K562 (cell line): ENCODE data around the gene PHF10. TPM values are rescaled to one million over a fixed set of nuclear protein-coding genes. Genes with fewer than 3 reads are reported as not detected.

Source experiments
- ATF2 ChIP-seq: sonication (generic); formaldehyde crosslinking; IDR thresholded peaks from 2 replicates; pipeline ENCODE4 v1.8.1; 2022; ENCODE audit warnings: missing genetic modification reagents
- BRD9 ChIP-seq: fragments of 450-650 bp; IDR thresholded peaks from 2 replicates; pipeline ENCODE4 v1.6.1; 2018; ENCODE audit warnings: low read depth; ENCODE audit not compliant: partially characterized antibody
- CREB3 ChIP-seq: fragments of 450-650 bp; conservative IDR thresholded peaks from 2 replicates; pipeline ENCODE4 v1.6.1; 2016; ENCODE audit warnings: missing genetic modification characterization, low read depth, mild to moderate bottlenecking, missing compliant biosample characterization, moderate library complexity
- CREM ChIP-seq: IDR thresholded peaks from 2 replicates; pipeline ENCODE4 v1.6.1; 2014; ENCODE audit warnings: antibody characterized with exemption, low read depth
- DPF2 ChIP-seq: fragments of 450-650 bp; IDR thresholded peaks from 2 replicates; pipeline ENCODE4 v1.6.1; 2016
- E2F6 ChIP-seq, 2 experiments: IDR thresholded peaks; 2 replicates each; pipeline ENCODE4 v1.6.1; 2011; ENCODE audit warnings: borderline replicate concordance in 1 of 2, control low read depth in 1 of 2, low read depth in 1 of 2, low read length in 1 of 2, mild to moderate bottlenecking in 1 of 2, mixed read lengths in 1 of 2, moderate library complexity in 1 of 2; ENCODE audit not compliant: insufficient read depth in 1 of 2, insufficient read length in 1 of 2, poor library complexity in 1 of 2, severe bottlenecking in 1 of 2; ENCODE audit errors: extremely low read depth in 1 of 2
- EP300 ChIP-seq: IDR thresholded peaks from 2 replicates; pipeline ENCODE4 v1.6.1; 2012; ENCODE audit warnings: low read length, improper control_type of control experiment
- GABPB2 ChIP-seq: fragments of 250-450 bp; sonication (Bioruptor Pico); conservative IDR thresholded peaks from 2 replicates; pipeline ENCODE4 v1.5.1; 2021; ENCODE audit warnings: mild to moderate bottlenecking
- HMGN3 ChIP-seq: IDR thresholded peaks from 2 replicates; pipeline ENCODE4 v1.6.1; 2011; ENCODE audit warnings: borderline replicate concordance, low read depth, mild to moderate bottlenecking, mixed read lengths, low read length; ENCODE audit not compliant: insufficient read length; ENCODE audit errors: extremely low read depth
- LEF1 ChIP-seq: fragments of 450-650 bp; IDR thresholded peaks from 2 replicates; pipeline ENCODE4 v1.6.1; 2016; ENCODE audit warnings: mild to moderate bottlenecking
- MTA2 ChIP-seq: fragments of 450-650 bp; IDR thresholded peaks from 2 replicates; pipeline ENCODE4 v1.6.1; 2016; ENCODE audit warnings: low read depth
- NR2C1 ChIP-seq, 2 experiments: fragments of 450-650 bp; IDR thresholded peaks; 2 replicates each; pipeline ENCODE4 v1.6.1; 2017; ENCODE audit warnings: mild to moderate bottlenecking in 2 of 2, antibody characterized with exemption in 1 of 2, inconsistent platforms in 1 of 2, missing compliant biosample characterization in 1 of 2, missing genetic modification characterization in 1 of 2
- PHB ChIP-seq: fragments of 250-450 bp; sonication (Bioruptor Pico); IDR thresholded peaks from 2 replicates; pipeline ENCODE4 v1.5.0; 2021
- PHF20 ChIP-seq: fragments of 450-650 bp; IDR thresholded peaks from 2 replicates; pipeline ENCODE4 v1.6.1; 2018; ENCODE audit not compliant: partially characterized antibody
- RBM39 ChIP-seq: fragments of 200-400 bp; formaldehyde crosslinking; optimal IDR thresholded peaks from 2 replicates; pipeline ENCODE3; 2018; ENCODE audit warnings: low read depth, low read length
- VEZF1 ChIP-seq: fragments of 200-800 bp; sonication (Bioruptor generic); IDR thresholded peaks from 2 replicates; pipeline ENCODE4 v1.6.1; 2017; ENCODE audit warnings: missing genetic modification characterization, missing compliant biosample characterization
- YY1 ChIP-seq, 3 experiments: IDR thresholded peaks; 2 replicates each; pipeline ENCODE4 v1.6.1; 2011; ENCODE audit warnings: low read length in 2 of 3, mild to moderate bottlenecking in 2 of 3, moderate library complexity in 2 of 3, borderline replicate concordance in 1 of 3, control low read depth in 1 of 3, low read depth in 1 of 3; ENCODE audit not compliant: insufficient read depth in 3 of 3, insufficient replicate concordance in 2 of 3, control insufficient read depth in 1 of 3, insufficient read length in 1 of 3; ENCODE audit errors: extremely low read depth in 1 of 3
- ZEB2 ChIP-seq: fragments of 450-650 bp; IDR thresholded peaks from 2 replicates; pipeline ENCODE4 v1.6.1; 2016
- ZNF217 ChIP-seq: sonication (generic); formaldehyde crosslinking; IDR thresholded peaks from 2 replicates; pipeline ENCODE4 v1.8.0; 2022; ENCODE audit warnings: mild to moderate bottlenecking, missing genetic modification reagents
- ZNF551 ChIP-seq: fragments of 250-450 bp; sonication (Bioruptor Pico); IDR thresholded peaks from 2 replicates; pipeline ENCODE4 v1.5.0; 2021; ENCODE audit warnings: mild to moderate bottlenecking, moderate library complexity
- ZNF717 ChIP-seq: fragments of 250-450 bp; sonication (Bioruptor Pico); IDR thresholded peaks from 2 replicates; pipeline ENCODE4 v1.5.0; 2021
- polyA plus RNA-seq, 8 experiments: library from polyadenylated mRNA; depleted of rRNA in 4 of 8; stranded (reverse) in 5 of 8; unstranded in 3 of 8; fragments of >200 nt; fragmentation: Nextera tagmentation in 2 of 8; fragmentation: Illumina TruSeq in 1 of 8; extraction: Ambion mirVana in 2 of 8; extraction: Trizol in 1 of 8; gene quantifications; 2 replicates each; pipeline versions ENCODE4 v1.2.1 to v1.2.3, GENCODE V29; 2011 to 2014; ENCODE audit warnings: inconsistent platforms in 1 of 8, missing spikeins in 1 of 8
- total RNA-seq, 7 experiments: library from RNA; depleted of rRNA in 6 of 7; stranded (reverse); fragments of >200 nt in 6 of 7; fragmentation: Illumina TruSeq in 2 of 7; extraction: Trizol in 2 of 7; gene quantifications; 2 replicates each; pipeline versions ENCODE4 v1.2.1 to v1.2.3, GENCODE V29; 2011 to 2021; ENCODE audit warnings: low replicate concordance in 1 of 7

PHF10 gene
- total and polyA plus RNA-seq, 9 of the 15 experiments (the other 6 are each of a cell fraction or from before 2014, with no cell fraction given) = 23.9 to 88.9 (median 46.0) TPM

- TF ChIP-seq E2F6 (IDR thresholded peaks at IDR 0.05; ENCODE audit: borderline replicate concordance in 1 of 2, extremely low read depth in 1 of 2, insufficient read depth in 1 of 2, insufficient read length in 1 of 2, low read depth in 1 of 2, low read length in 1 of 2, poor library complexity in 1 of 2, severe bottlenecking in 1 of 2) (peak in 1 of 2 experiments; percentile 80), CREB3 (peak; percentile 65; the same call in 1 of the 2 replicates), ZNF551 (CRISPR knock-in tag) (no peak), BRD9 (peak; percentile 30), VEZF1 (CRISPR knock-in tag) (no peak), CREM (peak; percentile 94), YY1 (IDR thresholded peaks at IDR 0.05; ENCODE audit: borderline replicate concordance in 1 of 3, control insufficient read depth in 1 of 3, extremely low read depth in 1 of 3, insufficient read depth in 3 of 3, insufficient read length in 1 of 3, insufficient replicate concordance in 2 of 3, low read depth in 1 of 3, low read length in 2 of 3) (no peak), RBM39 (no peak), ZNF717 (CRISPR knock-in tag) (no peak), ZEB2 (0 out of 2 replicates have a peak, but pooled peaks have one; percentile 27), HMGN3 (peak; percentile 23), DPF2 (peak; percentile 86), PHB (CRISPR knock-in tag) (0 out of 2 replicates have a peak, but pooled peaks have one; percentile 8), PHF20 (no peak), LEF1 (peak; percentile 73), ZNF217 (CRISPR knock-in tag) (no peak), MTA2 (0 out of 2 replicates have a peak, but pooled peaks have one; percentile 8), GABPB2 (no peak), ATF2 (0 out of 2 replicates have a peak, but pooled peaks have one; percentile 55), EP300 (peak; percentile 38; the same call in 1 of the 2 replicates), NR2C1 (IDR thresholded peaks at IDR 0.05) (peak; percentile 49; the same call in 1 of the 2 replicates), NR2C1 (tag; IDR thresholded peaks at IDR 0.05) (peak; percentile 75; the same call in 1 of the 2 replicates)
These were observed 1.1 kb upstream of the PHF10 start (continued) for GRCh38 chr6:169725125-169726048.
